BE2C (cell line): ENCODE data around the gene PPP1R12C.

ENCODE experiments used
- DNase-seq: peaks from one replicate; pipeline ENCODE4 v3.0.0-alpha.2; 2020
- H3K27me3 ChIP-seq: fragments of 250-450 bp; sonication (Bioruptor Pico); 2 replicates; pipeline ENCODE4 v1.5.1; 2020; ENCODE audit warnings: mild to moderate bottlenecking
- H3K36me3 ChIP-seq: fragments of 250-450 bp; sonication (Bioruptor Pico); 2 replicates; pipeline ENCODE4 v1.5.1; 2020; ENCODE audit warnings: mild to moderate bottlenecking
- H3K4me1 ChIP-seq: fragments of 250-450 bp; sonication (Bioruptor Pico); 2 replicates; pipeline ENCODE4 v1.5.1; 2020
- H3K4me3 ChIP-seq: 2 replicates; pipeline ENCODE4 v1.5.1; 2011; ENCODE audit warnings: low read depth, low read length
- H3K9me3 ChIP-seq: fragments of 250-450 bp; sonication (Bioruptor Pico); 2 replicates; pipeline ENCODE4 v1.5.1; 2020
- TF ChIP-seq, protein P1 (sequence below): IDR thresholded peaks from 2 replicates; pipeline ENCODE4 v1.5.1; 2012; ENCODE audit warnings: mild to moderate bottlenecking, low read depth, low read length

Gene PPP1R12C

DNA sequence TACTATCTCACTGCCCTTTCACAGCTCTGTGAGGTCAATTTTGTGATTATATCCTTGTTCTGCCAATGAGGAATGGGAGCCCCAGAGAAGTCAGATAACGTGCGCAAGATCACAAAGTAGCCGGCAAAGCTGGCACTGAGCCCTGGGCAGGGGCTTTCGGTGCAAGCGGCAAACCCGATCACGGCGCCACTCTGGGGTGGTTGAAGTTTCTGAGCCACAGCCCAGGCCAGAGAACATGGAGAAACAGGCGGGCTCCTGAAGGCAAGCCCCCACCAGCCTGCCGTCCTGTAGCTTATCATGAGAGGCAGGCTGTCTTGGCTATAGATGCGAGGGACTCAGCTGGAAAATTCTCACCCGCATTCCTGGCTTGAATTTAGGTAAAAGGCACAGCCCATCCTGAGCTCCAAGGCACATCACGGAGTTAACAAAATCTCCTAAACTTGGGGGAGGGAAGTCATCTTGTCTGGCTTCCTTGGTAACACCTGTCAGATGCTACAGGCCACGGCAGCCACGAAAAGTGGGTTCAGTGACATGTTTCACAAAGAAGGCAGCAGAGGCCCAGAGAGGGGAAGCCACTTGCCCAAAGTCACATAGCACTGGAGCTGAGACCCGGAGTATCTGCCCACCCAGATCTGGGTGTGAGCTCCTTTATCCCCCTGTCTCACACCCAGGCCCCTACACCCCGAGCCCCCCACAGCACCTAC, 19.1 kb upstream of the PPP1R12C start:
- no peak overlapping the region for H3K4me3 ChIP-seq
- H3K27me3 ChIP-seq = peaks cover 44% of the 10 kb centered on the region
- no peaks in the 10 kb centered on the region for H3K9me3 ChIP-seq
- H3K36me3 ChIP-seq = no peaks in the 10 kb centered on the region
- no peak for DNase-seq
- TF ChIP-seq, protein P1, sequence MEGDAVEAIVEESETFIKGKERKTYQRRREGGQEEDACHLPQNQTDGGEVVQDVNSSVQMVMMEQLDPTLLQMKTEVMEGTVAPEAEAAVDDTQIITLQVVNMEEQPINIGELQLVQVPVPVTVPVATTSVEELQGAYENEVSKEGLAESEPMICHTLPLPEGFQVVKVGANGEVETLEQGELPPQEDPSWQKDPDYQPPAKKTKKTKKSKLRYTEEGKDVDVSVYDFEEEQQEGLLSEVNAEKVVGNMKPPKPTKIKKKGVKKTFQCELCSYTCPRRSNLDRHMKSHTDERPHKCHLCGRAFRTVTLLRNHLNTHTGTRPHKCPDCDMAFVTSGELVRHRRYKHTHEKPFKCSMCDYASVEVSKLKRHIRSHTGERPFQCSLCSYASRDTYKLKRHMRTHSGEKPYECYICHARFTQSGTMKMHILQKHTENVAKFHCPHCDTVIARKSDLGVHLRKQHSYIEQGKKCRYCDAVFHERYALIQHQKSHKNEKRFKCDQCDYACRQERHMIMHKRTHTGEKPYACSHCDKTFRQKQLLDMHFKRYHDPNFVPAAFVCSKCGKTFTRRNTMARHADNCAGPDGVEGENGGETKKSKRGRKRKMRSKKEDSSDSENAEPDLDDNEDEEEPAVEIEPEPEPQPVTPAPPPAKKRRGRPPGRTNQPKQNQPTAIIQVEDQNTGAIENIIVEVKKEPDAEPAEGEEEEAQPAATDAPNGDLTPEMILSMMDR = no peak
- no peaks in the 10 kb centered on the region for H3K4me1 ChIP-seq

DNA sequence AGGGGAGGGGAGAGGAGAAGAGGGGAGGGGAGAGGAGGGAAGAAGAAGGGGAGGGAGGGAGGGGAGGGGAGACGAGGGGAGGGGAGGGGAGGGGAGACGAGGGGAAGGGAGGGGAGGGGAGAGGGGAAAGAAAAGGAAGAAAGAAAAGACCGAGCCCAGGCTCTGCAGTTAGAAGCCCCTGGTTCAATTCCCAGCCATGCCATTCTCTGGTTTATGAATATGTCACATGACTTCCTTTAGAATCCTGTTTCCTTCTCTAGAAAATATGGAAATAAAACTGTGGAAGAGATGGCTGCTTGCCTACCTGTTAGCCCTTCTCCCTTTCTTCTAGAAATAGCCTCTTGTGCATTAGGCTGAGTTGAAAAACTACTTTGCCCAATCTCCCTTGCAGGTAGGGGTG, 17.3 kb upstream of the PPP1R12C start:
- no peaks in the 10 kb centered on the region for H3K4me1 ChIP-seq
- H3K27me3 ChIP-seq = peaks cover 57% of the 10 kb centered on the region
- TF ChIP-seq, protein P1 = no peak
- H3K9me3 ChIP-seq = no peaks in the 10 kb centered on the region
- no peak for DNase-seq
- H3K36me3 ChIP-seq = no peaks in the 10 kb centered on the region
- H3K4me3 ChIP-seq = no peak overlapping the region

DNA sequence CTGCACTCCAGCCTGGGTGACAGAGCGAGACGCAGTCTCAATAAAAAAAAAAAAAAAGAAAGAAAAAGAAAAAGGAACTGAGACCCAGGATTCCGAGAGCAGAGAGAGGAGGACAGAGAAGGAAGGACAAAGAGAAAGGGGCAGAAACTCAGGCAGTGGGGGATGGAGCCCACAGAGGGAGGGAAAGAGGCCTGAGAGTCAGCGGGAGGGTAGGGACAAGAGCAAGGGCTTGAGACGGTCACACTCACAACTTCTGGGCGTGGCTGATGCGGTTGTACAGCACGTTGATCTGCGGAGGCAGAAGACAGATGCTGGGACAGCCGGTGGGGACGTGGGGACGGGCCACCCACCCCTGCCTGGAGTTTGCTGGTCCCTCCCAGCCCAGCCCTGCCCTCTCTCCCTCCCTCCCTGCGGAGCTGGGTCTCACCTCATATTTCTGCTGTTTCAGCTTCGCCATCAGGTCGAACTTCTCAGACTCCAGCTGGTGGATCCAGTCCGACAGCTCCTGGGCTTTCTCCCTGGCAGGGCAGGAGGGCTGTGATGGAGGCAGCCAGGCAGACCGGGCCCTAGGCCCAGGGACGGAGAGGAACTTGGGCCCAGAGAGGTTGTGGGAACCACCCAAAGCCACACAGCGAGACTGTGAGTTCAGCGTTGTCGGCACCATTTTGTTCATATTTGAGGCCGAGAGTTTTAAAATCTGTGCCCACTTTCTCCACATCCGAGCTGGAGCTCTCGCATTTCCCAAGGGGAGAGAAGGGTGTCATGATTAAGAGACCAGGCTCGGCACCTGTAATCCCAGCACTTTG, 16.4 kb upstream of the PPP1R12C start:
- TF ChIP-seq, protein P1 = no peak
- Histone ChIP-seq H3K9me3 (no peaks in the 10 kb centered on the region), H3K36me3 (no peaks in the 10 kb centered on the region), H3K4me1 (no peaks in the 10 kb centered on the region), H3K27me3 (peaks cover 62% of the 10 kb centered on the region), H3K4me3 (no peak overlapping the region)
- no peak for DNase-seq

DNA sequence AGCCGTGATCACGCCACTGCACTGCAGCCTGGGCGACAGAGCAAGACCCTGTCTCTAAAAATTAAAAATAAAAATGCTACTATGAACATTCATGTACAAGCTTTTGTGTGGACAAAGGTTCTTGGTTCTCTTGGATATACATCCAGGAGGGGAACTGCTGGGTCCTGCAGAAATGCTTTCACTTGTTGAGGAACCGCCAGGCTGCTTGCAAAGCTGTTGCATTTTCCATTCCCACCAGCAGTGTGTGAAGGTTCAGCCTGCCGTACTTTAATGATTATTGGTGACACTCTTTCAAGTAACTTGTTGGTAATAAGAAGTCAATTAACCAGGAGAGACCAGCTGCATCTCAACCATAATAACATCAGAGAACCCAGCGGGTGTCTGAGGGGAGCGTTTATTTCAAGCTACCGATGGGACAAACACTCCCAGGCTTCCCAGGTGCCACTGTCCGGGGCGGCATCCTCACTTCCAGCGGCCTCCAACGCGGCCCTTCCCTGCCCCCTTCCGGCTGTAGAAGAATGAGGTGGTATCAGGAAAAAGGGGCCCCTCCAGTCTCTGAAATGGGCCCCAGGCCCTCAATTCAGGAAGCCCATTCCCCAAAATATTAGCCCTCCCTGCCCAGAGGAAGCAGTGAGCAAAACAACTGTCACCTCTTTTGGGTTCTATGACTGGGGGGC, 15.2 kb upstream of the PPP1R12C start:
- H3K27me3 ChIP-seq = peaks cover 69% of the 10 kb centered on the region
- DNase-seq = peak; percentile 45
- no peaks in the 10 kb centered on the region for H3K9me3 ChIP-seq

DNA sequence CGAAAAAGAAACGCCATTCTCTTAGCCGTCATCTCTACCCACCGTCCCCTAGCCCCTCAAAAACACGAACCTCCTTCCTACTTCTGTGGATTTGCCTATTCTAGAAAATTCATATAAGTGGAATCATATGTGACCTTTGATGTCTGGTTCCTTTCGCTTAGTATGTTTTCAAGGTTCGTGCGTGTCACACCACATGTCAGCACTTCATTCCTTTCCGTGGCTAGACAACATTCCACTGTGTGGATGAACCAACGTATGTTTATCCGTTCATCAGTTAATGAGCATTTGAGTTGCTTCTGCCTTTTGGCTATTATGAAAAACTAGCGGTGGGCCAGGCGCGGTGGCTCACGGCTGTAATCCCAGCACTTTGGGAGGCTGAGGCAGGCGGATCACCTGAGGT, 14.0 kb upstream of the PPP1R12C start:
- Histone ChIP-seq H3K9me3 (no peaks in the 10 kb centered on the region), H3K4me3 (no peak overlapping the region), H3K4me1 (no peaks in the 10 kb centered on the region), H3K36me3 (no peaks in the 10 kb centered on the region), H3K27me3 (peaks cover 76% of the 10 kb centered on the region)
- TF ChIP-seq, protein P1 = no peak
- no peak for DNase-seq

More for the DNA sequence above, 15.2 kb upstream of the PPP1R12C start:
- H3K4me1 ChIP-seq = no peaks in the 10 kb centered on the region
- TF ChIP-seq, protein P1 = peak; percentile 59
- no peaks in the 10 kb centered on the region for H3K36me3 ChIP-seq
- no peak overlapping the region for H3K4me3 ChIP-seq
